HG02678 (cell line): ENCODE results near the gene CNNM2.

Experiments
- ATAC-seq: cut with Tn5 transposase; IDR thresholded peaks from one replicate; pipeline ENCODE4 v1.9.1; 2021; ENCODE audit warnings: mild to moderate bottlenecking, moderate library complexity; ENCODE audit not compliant: unreplicated experiment

The CNNM2 gene

DNA sequence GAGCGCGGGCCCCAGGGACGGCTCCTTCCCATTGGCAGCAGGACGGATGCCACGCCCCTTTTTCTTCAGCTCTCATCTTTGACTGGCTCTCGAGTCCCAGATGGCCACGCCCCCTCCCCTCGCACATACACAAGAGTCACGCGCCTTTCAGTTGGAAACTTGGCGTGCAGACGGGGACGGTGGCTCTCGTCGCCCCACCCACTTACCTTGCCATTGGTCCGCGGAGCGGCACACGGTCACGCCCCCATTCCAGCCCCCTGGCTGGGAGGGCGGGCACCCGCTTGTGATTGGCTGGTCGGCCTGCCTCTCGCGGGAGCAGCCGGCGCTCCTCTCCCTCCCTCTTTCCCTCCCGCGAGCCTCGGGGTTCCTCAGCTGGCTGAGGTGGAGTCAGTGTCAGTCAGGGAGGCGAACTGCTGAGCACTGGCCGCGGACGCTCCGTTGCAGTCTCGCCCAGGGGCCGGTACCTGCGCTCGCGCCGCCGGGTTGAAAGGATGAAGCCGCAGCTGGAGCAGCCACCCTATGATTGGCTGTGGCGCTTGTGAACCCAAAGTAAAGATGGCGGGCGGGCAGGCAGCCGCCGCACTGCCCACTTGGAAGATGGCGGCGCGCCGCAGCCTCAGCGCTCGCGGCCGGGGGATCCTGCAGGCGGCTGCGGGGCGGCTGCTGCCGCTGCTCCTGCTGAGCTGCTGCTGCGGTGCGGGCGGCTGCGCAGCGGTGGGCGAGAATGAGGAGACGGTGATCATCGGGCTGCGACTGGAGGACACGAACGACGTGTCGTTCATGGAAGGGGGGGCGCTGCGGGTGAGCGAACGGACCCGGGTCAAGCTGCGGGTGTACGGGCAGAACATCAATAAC lies at the start of gene CNNM2:
TSS of gene CNNM2 (plus strand) at position 333 of the 855 bp plus-strand sequence. CDS start at position 520, 187 bp downstream.
- peak; percentile 89 for ATAC-seq

DNA sequence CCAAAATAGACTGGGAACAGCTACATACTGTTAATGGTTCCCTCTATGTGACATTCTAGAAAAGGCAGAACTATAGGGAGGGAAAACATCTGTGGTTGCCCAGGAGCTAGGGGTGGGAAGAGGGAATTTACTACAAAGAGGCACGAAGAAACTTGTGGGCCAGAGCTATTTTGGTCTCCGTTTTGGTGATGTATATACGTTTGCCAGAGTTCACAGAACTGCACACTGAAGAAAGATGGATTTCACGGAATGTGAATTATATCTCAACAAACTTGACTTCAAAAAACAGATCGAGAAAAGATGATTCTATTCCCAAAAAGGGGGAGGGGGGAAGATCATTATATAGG lies 49.2 kb upstream of the CNNM2 start:
- no peak for ATAC-seq

DNA sequence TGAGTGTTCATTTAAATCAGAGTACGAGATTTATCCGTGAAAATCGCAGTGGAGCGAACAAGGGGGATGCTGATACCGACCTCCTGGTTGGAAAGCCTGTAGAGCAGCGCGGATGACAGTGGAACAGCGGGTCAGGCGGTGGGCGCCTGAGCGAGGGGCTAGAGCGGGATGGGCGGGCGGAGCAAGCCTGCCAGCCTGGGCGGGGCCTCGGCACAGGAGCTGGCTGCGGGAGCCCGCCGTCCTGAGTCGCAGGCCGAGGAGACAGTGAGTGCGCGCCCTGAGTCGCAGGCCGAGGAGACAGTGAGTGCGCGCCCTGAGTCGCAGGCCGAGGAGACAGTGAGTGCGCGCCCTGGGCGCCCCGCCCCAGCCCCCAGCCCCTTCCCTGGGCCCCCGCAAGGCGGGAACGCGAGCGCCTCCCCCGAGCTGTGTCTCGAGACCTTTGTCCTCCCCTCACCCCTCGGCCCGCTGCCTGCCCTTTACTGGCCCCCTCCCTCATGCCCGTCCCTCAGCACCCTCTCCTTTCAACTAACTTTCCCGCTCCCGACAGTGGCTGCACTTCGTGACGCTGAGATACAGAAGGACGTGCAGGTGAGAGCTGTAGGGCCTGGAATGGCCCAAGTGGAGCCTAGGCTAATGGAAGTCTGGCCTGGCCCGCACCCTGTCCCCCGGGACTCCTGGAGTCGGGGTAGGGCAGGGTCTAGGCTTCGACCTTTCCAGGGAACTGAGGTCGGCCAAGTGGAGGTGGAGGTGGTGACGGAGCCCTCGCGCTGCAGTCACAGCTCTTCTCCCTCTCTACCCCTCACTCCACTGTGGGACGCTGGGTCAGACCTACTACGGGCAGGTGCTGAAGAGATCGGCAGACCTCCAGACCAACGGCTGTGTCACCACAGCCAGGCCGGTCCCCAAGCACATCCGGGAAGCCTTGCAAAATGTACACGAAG lies 48.6 kb upstream of the CNNM2 start, which contains the start of gene AS3MT:
TSS of gene AS3MT (plus strand) at position 213 of the 941 bp plus-strand sequence. CDS start at position 336, 123 bp downstream.
- ATAC-seq: no peak

DNA sequence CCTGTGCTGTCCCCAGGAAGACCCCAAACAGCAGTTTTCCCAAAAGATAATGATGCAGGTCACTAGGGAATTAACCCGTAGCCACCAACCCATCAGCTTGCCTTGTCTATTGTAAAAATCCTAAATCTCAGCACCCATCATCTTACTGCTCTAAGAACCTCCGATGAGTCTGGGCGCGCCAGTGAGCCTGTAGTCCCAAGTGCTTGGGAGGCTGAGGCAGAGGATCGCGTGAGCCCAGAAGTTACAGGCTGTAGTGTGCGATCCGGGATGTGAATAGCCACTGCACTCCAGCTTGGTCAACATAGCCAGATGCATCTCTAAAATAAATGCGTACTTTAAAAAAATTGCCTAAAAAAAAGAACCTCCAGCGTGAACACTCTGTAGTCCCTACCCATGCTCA lies 47.9 kb upstream of the CNNM2 start:
- ATAC-seq: no peak

DNA sequence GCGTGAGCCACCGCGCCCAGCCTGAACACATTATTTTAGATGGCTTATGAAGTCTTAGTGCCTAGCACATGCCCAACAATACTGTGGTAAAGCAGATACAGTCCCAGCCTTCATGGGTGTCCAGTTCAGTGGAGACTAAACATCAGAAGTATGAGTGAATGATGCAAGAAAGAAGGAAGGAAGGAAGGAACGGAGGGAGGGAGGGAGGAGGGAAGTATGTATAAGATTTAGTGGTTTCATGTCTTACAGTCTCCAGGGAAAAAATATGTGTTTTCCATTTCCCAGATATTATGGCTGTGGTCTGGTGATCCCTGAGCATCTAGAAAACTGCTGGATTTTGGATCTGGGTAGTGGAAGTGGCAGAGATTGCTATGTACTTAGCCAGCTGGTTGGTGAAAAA lies 45.9 kb upstream of the CNNM2 start:
- no peak for ATAC-seq

DNA sequence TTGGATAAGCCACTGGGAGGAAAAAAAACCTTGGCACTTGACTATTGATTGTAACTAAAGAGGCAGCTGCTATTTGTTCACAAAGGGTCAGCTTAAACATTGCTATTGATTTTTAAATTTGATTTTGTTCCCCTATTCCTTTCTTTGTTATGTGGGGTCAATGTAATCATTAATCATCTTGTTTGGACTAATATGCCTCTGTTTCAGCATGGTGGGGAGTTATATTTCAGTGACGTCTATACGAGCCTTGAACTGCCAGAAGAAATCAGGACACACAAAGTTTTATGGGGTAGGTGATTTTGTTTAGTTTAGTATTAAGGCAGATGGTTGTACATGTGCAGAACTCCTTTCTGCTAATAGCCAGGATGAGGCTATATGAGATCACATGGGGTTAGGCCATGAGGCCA lies 41.3 kb upstream of the CNNM2 start:
- no peak for ATAC-seq

DNA sequence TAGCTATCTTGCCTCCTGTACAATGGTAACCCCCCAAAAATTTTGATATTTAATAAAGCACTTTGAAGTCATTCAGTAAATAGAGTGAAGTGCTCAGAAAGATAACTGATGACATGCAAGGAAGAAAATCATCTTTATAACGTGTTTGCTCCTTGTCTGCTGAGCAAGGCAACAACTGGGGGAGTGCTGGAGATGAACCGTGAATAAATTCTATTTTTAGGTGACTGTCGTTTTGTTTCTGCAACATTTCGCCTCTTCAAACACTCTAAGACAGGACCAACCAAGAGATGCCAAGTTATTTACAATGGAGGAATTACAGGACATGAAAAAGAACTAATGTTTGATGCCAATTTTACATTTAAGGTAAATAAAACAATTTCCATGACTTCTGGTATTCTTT lies 39.5 kb upstream of the CNNM2 start:
- ATAC-seq: no peak

DNA sequence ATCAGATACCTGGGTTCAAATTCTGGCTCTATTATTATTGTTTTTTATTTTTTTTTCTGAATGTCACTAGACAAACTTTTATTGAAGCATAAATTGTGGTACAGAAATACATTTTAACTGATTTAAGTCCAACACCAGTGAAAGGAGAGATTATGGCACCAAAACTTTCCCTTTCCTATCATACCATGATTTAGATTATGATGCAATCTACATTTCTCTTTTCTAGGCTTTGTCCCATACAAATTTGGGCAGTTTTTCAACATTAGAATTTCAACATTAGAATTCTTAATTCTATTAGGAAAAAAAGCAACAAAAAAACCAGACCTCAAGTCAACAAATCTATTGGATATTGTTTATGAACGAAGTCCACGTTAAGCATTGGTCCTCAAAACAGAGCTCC lies 37.8 kb upstream of the CNNM2 start:
- ATAC-seq: no peak

DNA sequence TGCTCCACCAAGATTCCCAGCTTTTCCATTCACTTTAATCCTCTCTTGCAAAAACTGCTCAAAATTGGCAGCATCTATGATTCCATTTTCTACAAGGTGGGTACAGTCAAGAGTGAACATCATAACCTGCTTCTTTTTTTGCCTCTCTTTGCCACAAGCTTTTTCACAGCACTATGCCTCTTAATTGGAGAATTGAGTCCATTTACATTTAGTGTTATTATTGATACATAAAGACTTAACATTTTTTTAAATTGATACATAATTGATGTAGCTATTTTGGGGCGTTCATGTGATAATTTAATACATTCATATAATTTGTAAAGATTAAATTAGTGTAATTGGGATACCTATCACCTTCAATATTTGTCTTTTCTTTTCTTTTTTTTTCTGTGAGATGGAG lies 30.0 kb upstream of the CNNM2 start:
- ATAC-seq: no peak

DNA sequence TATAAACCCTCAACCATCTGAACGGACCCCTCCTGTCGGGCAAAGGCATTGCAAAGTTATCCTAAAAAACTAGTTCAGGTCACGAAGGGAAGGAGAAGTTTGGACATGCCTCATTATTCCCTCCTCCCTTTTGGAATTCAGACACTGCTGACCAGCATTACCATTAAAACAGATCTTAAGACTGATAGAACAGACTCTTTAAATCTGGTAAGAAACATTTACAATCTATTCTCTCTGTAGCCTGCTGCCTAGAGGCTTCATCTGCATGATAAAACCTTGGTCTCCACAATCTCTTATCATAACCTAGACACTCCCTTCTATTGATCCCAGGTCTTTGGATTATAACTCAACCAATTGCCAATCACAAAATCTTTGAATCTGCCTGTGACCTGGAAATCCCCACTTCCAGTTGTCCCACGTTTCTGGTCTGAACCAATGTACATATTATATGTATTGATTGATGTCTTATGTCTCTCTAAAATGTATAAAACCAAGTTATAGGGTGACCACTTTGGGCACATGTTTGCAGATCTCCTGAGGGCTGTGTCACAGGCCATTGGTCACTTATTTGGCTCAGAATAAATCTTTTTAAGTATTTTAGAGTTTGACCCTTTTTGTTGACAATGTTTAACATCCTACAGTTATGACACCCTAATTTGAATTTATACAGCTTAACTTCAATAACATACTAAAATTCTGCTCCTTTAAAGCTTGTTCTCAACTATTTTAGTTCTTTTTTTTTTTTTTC lies 23.5 kb upstream of the CNNM2 start:
- no peak for ATAC-seq

DNA sequence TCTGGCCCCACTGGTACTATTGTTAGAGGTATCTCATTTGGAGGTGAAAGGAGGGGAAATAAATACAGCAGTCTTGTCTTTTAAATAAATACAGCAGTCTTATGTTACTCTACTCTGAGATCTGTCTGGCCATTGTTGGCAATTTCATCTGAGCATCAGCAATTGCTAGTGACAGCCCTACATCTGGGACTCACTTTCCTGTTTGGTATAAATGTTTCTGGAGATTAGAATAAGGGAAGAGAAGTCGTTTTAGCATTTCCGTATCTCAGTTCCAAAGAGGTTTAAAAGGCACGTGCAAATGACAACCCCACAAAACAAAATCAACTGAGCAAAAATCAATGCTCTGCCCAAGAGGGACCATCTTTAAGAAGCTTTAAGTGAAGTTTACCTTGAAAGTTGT lies 18.1 kb upstream of the CNNM2 start:
- ATAC-seq: no peak

DNA sequence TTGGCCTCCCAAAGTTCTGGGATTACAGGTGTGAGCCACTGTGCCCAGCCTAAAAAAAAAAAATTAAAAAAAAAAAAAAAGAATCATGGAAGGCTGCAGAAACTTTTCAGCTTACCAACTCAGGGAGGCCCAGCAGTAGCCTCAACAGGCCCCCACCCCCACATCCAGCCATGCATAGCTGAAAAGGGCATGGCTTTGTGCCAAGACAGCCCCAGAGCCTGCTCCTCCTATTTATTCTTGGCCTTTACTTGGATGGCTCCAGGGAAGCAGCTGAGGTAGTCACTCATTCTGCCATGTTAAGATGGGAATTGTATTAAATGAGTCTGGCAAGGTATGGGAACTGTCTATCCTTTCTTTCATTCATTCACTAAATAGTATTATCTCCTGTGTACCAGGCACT lies 13.7 kb upstream of the CNNM2 start:
- no peak for ATAC-seq

DNA sequence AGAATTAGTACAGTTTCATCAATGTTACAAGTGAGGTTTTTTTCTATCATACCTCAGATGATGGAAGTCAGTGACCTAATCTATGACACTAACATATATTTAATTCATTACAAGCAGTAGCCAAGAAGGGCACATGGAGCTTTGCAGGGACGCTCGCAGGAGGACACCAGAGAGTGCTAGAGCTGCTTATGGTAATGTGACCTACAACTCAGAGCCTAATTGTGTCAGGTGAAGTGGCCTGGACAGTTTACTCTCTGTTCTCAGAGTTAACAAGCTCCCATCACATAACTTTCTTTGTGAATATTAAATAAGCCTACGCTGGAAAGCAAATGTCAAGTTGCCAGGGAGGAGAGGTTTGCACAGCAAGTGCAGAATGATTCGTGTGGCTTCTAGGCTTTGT lies 11.6 kb upstream of the CNNM2 start:
- ATAC-seq: no peak

DNA sequence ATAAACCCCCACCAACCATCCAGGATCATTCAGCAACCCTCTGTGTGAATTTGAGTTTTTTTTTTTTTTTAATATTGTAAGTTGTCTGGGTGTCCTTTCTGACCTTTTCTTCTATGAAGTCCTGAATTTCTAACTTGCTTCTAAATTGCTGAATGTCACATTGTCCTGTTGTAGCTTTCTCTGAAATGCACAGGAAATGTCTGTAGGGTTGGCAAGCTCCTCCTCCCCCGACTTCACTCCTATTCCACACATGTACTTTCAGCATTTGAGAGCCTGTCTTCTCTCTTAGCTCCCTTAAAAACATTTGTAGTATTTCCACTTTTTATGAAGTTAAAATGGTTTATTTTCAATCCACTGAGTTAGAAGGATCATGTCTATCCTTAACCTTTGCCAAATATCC lies 3.3 kb upstream of the CNNM2 start:
- no peak for ATAC-seq

DNA sequence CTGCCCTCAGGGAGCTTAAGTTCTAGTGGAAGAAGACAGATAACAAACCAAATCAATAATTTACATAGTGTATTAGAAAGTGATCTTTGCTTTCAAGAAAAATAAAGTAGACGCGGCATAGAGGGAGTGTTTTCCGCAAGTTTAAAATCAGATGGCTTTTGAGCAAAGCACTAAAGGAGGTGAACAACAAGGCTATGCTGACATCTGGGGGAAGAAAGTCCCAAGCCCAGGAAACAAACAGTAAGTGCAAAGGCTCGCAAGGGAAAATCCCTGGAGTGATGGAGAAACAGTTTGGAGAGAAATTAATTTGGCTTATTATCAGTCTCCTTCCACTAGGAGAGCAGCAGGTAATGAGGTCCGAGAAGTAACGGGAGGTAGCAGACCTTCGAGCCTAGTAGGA lies 1.9 kb upstream of the CNNM2 start:
- ATAC-seq: no peak

DNA sequence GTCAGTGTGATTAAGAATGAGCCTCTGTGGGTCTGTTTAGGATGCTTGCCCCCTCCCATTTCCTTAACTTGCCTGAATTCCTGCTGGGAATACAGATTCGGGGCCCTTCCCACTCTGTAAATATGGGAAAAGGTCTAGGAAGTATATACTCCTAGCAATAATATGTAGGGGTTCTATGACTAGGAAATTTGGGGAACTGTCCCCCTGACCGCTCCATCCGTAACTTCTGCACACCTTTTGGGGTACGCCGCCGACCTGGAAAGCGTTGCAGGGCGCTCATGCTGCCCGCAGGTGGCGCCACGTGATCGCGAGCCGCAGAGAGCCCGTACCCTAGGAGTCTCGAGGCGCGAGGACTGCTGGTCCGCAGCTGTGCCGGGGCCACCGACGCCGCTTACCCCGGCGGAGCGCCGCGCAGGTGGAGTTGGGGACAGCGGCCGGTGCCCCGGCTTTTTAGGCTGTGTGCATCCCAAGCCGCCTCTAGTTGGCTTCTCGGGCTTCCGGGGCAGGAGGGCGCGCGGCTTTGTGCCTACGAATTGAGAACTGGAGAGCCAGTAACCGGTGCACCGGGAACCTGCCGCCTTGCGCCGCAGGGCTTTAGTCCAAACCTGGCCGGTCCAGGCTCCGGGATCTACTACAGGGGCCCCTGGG lies 656 bp upstream of the CNNM2 start:
- ATAC-seq: peak; percentile 33

DNA sequence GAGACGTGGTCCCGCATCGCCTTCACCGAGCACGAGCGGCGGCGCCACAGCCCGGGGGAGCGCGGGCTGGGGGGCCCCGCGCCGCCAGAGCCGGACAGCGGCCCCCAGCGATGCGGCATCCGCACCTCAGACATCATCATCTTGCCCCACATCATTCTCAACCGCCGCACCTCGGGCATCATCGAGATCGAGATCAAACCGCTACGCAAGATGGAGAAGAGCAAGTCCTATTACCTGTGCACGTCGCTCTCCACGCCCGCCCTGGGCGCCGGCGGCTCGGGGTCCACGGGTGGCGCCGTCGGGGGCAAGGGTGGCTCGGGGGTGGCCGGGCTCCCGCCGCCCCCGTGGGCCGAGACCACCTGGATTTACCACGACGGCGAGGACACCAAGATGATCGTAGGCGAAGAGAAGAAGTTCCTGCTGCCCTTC lies 737 bp downstream of the CNNM2 start:
- ATAC-seq: no peak

DNA sequence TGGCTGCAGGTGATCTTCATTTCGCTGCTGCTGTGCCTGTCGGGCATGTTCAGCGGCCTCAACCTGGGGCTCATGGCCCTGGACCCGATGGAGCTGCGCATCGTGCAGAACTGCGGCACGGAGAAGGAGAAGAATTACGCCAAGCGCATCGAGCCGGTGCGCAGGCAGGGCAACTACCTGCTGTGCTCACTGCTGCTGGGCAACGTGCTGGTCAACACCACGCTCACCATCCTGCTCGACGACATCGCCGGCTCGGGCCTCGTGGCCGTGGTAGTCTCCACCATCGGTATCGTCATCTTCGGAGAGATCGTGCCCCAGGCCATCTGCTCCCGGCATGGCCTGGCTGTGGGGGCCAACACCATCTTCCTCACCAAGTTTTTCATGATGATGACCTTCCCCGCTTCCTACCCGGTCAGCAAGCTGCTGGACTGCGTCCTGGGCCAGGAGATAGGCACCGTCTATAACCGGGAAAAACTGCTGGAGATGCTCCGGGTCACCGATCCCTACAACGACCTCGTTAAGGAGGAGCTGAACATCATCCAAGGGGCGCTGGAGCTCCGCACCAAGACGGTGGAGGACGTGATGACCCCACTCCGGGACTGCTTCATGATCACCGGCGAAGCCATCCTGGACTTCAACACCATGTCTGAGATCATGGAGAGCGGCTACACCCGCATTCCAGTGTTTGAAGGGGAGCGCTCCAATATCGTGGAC lies 1.3 kb downstream of the CNNM2 start:
- ATAC-seq: no peak

DNA sequence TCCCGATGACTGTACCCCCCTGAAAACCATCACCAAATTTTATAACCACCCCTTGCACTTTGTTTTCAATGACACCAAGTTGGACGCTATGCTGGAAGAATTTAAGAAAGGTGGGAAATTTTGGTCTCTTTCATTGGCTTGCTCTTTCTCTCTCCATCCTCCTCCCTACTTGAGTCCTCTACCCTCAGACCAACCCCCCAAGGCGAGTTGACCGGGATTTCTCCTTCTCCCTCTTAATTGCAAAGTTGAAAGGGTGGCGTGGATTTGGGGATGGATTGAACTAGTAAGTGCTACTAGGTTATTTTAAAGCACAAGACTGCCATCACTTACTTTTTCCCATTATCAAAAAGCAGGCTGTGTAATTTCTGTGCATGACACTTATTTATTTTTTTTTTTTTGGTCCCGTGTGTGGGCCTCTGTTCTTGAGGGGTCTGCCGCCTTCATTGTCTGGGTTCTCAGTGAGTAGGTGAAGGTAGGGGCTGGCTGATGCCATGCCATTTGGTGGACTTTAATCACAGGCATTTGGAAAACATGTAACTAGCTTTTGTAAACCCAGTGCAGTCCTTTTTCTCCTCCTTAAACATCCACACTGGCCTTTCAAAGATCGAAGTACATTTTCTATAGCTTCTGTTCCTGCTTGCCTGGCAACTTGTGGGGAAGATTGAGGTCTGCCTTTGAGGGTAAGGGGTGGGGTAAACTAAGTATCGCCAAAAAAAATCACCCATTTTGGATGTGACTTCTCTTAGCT lies 2.1 kb downstream of the CNNM2 start:
- ATAC-seq: no peak
